ENCODE data around the gene DHPS. TPM values are rescaled to one million over a fixed set of nuclear protein-coding genes. Genes with fewer than 3 reads are reported as not detected.

Gene DHPS
- total RNA-seq, 4 donors from 2014 or later: 117 to 139 (median 128) TPM

DNA sequence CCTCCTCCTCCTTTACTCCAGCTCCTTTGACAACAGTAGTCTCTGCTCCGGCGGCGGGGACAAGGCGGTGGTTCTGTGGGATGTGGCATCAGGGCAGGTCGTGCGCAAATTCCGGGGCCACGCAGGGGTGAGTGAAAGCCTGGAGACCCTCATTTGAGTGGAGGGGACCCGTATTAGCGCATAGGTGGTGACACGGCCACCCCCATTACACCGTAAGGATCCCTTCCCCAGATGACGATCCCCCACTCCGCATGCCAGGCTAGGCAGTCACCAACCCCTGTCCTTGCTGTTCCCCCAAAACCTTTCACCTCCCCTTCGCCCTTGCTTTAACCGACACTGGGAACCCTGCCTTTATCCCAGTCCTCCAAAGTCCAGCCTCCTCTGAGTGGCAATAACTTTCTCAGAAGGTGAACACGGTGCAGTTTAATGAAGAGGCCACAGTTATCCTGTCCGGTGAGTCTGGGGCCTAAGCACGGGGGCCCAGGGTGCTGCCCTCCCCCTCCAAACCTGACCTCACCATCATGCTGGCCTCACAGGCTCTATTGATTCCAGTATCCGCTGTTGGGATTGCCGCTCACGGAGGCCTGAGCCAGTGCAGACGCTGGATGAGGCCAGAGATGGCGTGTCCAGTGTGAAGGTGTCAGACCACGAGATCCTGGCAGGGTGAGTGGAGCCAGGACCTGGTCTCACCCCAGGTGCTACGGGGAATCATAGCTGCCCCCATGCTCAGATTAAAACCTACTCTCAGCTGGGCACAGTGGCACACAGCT, 11.3 kb downstream of the DHPS start:
- peak overlapping the region; percentile 66 to 90 (median 72) for H3K4me3 ChIP-seq
- peaks cover 0 to 16% (median 6%) of the 10 kb centered on the region in 4 donors for H3K36me3 ChIP-seq
- H3K4me1 ChIP-seq: peaks cover 19 to 43% (median 36%) of the 10 kb centered on the region in 4 donors
- in situ Hi-C loops (cut with MboI; ENCODE audit: low pct_ligation_motif_present in 1 of 4, low pct_unique_long_range_greater_than_20kb in 1 of 4, low sequenced_read_pairs in 3 of 4): loop anchor here in 3 of 4 donors (10.0 kb wide), 1 partner anchor 106 kb away; no protein-coding TSS in a partner anchor
- peak overlapping the region; percentile 90 to 95 (median 92) for H3K27ac ChIP-seq
- intact Hi-C loops (cut with DNase I; ENCODE audit: low total_unique reads): loop anchor here (5.0 to 10.0 kb wide), 2 partner anchors 96 to 513 kb away; partner anchors contain the start of gene ZNF625
- H3K27me3 ChIP-seq: no peaks in the 10 kb centered on the region
- DNase-seq: no peak
- H3K9me3 ChIP-seq: no peaks in the 10 kb centered on the region
- TF ChIP-seq, protein P1, sequence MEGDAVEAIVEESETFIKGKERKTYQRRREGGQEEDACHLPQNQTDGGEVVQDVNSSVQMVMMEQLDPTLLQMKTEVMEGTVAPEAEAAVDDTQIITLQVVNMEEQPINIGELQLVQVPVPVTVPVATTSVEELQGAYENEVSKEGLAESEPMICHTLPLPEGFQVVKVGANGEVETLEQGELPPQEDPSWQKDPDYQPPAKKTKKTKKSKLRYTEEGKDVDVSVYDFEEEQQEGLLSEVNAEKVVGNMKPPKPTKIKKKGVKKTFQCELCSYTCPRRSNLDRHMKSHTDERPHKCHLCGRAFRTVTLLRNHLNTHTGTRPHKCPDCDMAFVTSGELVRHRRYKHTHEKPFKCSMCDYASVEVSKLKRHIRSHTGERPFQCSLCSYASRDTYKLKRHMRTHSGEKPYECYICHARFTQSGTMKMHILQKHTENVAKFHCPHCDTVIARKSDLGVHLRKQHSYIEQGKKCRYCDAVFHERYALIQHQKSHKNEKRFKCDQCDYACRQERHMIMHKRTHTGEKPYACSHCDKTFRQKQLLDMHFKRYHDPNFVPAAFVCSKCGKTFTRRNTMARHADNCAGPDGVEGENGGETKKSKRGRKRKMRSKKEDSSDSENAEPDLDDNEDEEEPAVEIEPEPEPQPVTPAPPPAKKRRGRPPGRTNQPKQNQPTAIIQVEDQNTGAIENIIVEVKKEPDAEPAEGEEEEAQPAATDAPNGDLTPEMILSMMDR (IDR thresholded peaks at IDR 0.05): no peak
- TF ChIP-seq EP300 (IDR thresholded peaks at IDR 0.05; ENCODE audit: low read depth) (no peak), POLR2A (IDR thresholded peaks at IDR 0.05) (no peak), POLR2AphosphoS5 (IDR thresholded peaks at IDR 0.05) (no peak)
- WGBS, 2 donors (ENCODE audit: low coverage in 1 of 2): 32 to 50% methylated on average over 2 to 19 of the region's 26 CpGs

DNA sequence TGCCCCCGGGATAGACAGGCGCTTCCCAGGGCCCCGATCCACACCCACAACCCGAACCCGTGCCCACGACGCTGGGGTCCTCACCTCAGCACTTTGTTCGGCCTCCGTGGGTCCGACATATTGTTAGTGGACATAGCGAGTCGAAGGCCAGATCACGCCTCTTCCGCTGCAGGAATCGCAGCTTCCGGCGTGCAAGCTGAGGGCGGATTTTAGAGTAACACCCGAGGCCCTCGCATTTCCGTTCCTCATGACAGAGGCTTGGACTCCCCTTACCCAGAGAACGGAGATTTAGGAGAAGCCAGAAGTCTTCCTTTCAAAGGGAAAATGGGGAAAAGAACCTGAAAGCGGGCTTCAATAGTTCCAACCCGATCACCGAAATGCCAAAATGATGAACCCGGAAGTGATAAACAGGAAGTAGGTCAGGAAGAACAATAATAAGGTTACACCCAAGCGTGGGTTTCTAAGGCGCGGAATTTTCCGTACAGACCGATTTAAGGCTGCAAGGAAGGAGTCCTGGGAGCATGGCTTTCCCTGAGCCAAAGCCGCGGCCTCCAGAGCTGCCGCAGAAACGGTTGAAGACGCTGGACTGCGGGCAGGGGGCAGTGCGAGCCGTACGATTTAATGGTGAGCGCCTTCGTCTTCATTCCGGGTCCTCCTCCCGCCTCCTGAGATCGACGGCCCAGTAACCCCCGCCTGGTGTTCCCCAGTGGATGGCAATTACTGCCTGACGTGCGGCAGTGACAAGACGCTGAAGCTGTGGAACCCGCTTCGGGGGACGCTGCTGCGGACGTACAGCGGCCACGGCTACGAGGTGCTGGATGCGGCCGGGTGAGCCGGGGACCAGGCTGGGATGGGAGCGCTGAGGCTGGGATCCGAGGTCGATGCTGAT, 12.2 kb downstream of the DHPS start:
- in situ Hi-C loops (cut with MboI; ENCODE audit: low pct_ligation_motif_present in 1 of 4, low pct_unique_long_range_greater_than_20kb in 1 of 4, low sequenced_read_pairs in 3 of 4) (loop anchor here in 3 of 4 donors (10.0 kb wide), 1 partner anchor 105 kb away; no protein-coding TSS in a partner anchor), intact Hi-C loops (cut with DNase I; ENCODE audit: low total_unique reads) (loop anchor here (5.0 to 10.0 kb wide), 2 partner anchors 95 to 512 kb away; partner anchors contain the start of gene ZNF625)
- Histone ChIP-seq H3K9me3 (no peaks in the 10 kb centered on the region), H3K27ac (peak overlapping the region; percentile 90 to 95 (median 92)), H3K27me3 (no peaks in the 10 kb centered on the region), H3K4me3 (peak overlapping the region; percentile 66 to 90 (median 72)), H3K4me1 (peaks cover 19 to 45% (median 36%) of the 10 kb centered on the region in 4 donors), H3K36me3 (peaks cover 0 to 9% (median 2%) of the 10 kb centered on the region in 4 donors)
- DNase-seq: peak; percentile 81
- TF ChIP-seq, protein P1 (IDR thresholded peaks at IDR 0.05): peak in 1 of 5 experiments; percentile 13
- peak in 2 of 3 donors; percentile 53 to 65 for TF ChIP-seq POLR2AphosphoS5 (IDR thresholded peaks at IDR 0.05)
- TF ChIP-seq POLR2A (IDR thresholded peaks at IDR 0.05): peak; percentile 47
- no peak for TF ChIP-seq EP300 (IDR thresholded peaks at IDR 0.05; ENCODE audit: low read depth)
- WGBS, 2 donors (ENCODE audit: low coverage in 1 of 2): 0% methylated on average over 9 to 55 of the region's 64 CpGs

DNA sequence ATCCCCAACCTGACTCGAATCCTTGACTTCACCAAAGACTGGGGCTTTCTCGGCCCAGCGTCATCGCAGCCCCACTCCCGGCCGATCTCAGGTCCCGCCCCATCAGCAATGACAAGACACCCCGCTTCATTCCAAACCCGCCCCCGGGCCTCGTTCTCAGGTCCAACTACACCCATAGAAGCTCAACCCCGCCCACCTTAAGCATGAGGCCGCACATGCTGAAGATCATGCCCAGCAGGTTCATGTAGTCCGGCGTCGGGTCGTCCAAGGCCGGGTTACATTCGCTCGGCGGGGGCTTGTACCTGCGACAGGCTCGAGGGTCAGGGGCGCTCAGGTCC, 12.8 kb downstream of the DHPS start:
- TF ChIP-seq POLR2AphosphoS5 (IDR thresholded peaks at IDR 0.05) (no peak), EP300 (IDR thresholded peaks at IDR 0.05; ENCODE audit: low read depth) (no peak), POLR2A (IDR thresholded peaks at IDR 0.05) (no peak)
- TF ChIP-seq, protein P1 (IDR thresholded peaks at IDR 0.05): no peak
- WGBS, 2 donors (ENCODE audit: low coverage in 1 of 2): 2% methylated on average over 24 of the region's 24 CpGs; no CpG with 5 or more reads in 1 of the 2 donors
- H3K27me3 ChIP-seq: no peaks in the 10 kb centered on the region
- H3K9me3 ChIP-seq: no peaks in the 10 kb centered on the region
- H3K4me1 ChIP-seq: peaks cover 19 to 45% (median 36%) of the 10 kb centered on the region in 4 donors
- peak; percentile 62 for DNase-seq
- peaks cover 0 to 3% (median 0%) of the 10 kb centered on the region in 4 donors for H3K36me3 ChIP-seq
- H3K4me3 ChIP-seq: peak overlapping the region; percentile 66 to 90 (median 72)
- intact Hi-C loops (cut with DNase I; ENCODE audit: low total_unique reads): no loop called here
- in situ Hi-C loops (cut with MboI; ENCODE audit: low pct_ligation_motif_present in 1 of 4, low pct_unique_long_range_greater_than_20kb in 1 of 4, low sequenced_read_pairs in 3 of 4): no loop called here
- H3K27ac ChIP-seq: peak overlapping the region; percentile 90 to 95 (median 92)

All from transverse colon (tissue), 4 donors.